ENCODE results near the gene PROC. TPM values are rescaled to one million over a fixed set of nuclear protein-coding genes. Genes with fewer than 3 reads are reported as not detected.

Gene PROC
- total RNA-seq, 4 donors from 2014 or later = 1.3 to 6.3 (median 1.6) TPM; not detected in 1

DNA sequence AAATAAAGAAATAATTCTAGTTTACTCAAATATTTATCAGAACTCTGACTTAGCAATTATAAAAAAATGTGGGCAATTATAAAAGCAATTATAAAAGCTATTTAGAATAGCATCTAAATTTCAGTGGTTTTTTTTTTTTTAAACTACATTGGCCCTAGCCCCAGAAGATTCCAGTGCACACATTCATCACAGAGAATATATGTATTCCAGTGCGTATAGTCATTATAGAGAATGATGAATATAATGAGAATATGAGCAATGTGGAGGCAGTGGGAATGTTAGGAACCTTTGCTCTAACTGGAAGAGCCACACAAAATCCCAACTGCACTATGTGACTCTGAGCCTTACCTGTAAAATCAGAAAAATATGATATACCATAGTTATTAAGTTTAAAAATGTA, 41.0 kb upstream of the PROC start:
- no peak for DNase-seq
- no peak overlapping the region for H3K4me3 ChIP-seq
- H3K27me3 ChIP-seq = no peaks in the 10 kb centered on the region
- no peak for TF ChIP-seq POLR2A (IDR thresholded peaks at IDR 0.05)
- TF ChIP-seq, protein P1, sequence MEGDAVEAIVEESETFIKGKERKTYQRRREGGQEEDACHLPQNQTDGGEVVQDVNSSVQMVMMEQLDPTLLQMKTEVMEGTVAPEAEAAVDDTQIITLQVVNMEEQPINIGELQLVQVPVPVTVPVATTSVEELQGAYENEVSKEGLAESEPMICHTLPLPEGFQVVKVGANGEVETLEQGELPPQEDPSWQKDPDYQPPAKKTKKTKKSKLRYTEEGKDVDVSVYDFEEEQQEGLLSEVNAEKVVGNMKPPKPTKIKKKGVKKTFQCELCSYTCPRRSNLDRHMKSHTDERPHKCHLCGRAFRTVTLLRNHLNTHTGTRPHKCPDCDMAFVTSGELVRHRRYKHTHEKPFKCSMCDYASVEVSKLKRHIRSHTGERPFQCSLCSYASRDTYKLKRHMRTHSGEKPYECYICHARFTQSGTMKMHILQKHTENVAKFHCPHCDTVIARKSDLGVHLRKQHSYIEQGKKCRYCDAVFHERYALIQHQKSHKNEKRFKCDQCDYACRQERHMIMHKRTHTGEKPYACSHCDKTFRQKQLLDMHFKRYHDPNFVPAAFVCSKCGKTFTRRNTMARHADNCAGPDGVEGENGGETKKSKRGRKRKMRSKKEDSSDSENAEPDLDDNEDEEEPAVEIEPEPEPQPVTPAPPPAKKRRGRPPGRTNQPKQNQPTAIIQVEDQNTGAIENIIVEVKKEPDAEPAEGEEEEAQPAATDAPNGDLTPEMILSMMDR (IDR thresholded peaks at IDR 0.05) = no peak
- H3K4me1 ChIP-seq = peaks cover 0 to 4% (median 0%) of the 10 kb centered on the region in 4 donors
- H3K36me3 ChIP-seq = peaks cover 0 to 3% (median 0%) of the 10 kb centered on the region in 3 donors
- no peak overlapping the region for H3K27ac ChIP-seq
- peaks cover 0 to 3% (median 0%) of the 10 kb centered on the region in 4 donors for H3K9me3 ChIP-seq

GRCh38 chr2:127378720-127379119, 39.5 kb upstream of the PROC start:
- TF ChIP-seq, protein P1 (IDR thresholded peaks at IDR 0.05) = no peak
- no peak for TF ChIP-seq POLR2A (IDR thresholded peaks at IDR 0.05)
- no peak for DNase-seq

GRCh38 chr2:127379712-127380355, 38.4 kb upstream of the PROC start:
- no peak overlapping the region for H3K27ac ChIP-seq
- H3K27me3 ChIP-seq = no peaks in the 10 kb centered on the region
- peaks cover 0 to 10% (median 2%) of the 10 kb centered on the region in 4 donors for H3K4me1 ChIP-seq
- DNase-seq = no peak
- TF ChIP-seq, protein P1 (IDR thresholded peaks at IDR 0.05) = no peak
- no peak for TF ChIP-seq POLR2A (IDR thresholded peaks at IDR 0.05)
- peaks cover 0 to 3% (median 0%) of the 10 kb centered on the region in 4 donors for H3K9me3 ChIP-seq
- peaks cover 0 to 3% (median 0%) of the 10 kb centered on the region in 3 donors for H3K36me3 ChIP-seq
- no peak overlapping the region for H3K4me3 ChIP-seq

More at GRCh38 chr2:127378720-127379119, 39.5 kb upstream of the PROC start:
- no peaks in the 10 kb centered on the region for H3K27me3 ChIP-seq
- H3K36me3 ChIP-seq = peaks cover 0 to 3% (median 0%) of the 10 kb centered on the region in 3 donors
- no peak overlapping the region for H3K4me3 ChIP-seq
- H3K27ac ChIP-seq = no peak overlapping the region
- peaks cover 0 to 3% (median 0%) of the 10 kb centered on the region in 4 donors for H3K9me3 ChIP-seq
- peaks cover 0 to 9% (median 2%) of the 10 kb centered on the region in 4 donors for H3K4me1 ChIP-seq

DNA sequence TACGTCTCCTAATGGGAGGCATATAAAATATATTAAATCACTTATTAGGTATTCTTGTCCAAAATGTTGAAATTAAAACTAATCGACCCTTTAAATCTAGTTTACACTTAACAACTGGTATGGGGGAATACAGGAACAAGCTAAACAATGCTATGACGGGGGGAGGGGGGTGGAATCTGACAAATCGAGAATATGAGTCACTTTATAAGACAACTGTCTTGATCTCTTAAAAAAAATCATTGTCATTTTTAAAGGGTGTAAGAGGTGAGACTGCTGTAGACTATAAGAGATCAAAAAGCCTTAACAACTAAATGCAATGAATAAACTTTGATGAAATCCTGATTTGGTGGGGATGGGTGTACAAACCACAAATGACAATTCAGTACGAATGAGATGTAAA, 36.5 kb upstream of the PROC start:
- TF ChIP-seq, protein P1 (IDR thresholded peaks at IDR 0.05) = no peak
- no peak for TF ChIP-seq POLR2A (IDR thresholded peaks at IDR 0.05)
- Histone ChIP-seq H3K4me3 (no peak overlapping the region), H3K27ac (no peak overlapping the region), H3K27me3 (no peaks in the 10 kb centered on the region), H3K9me3 (no peaks in the 10 kb centered on the region), H3K4me1 (peaks cover 0 to 29% (median 8%) of the 10 kb centered on the region in 4 donors), H3K36me3 (no peaks in the 10 kb centered on the region)
- no peak for DNase-seq

DNA sequence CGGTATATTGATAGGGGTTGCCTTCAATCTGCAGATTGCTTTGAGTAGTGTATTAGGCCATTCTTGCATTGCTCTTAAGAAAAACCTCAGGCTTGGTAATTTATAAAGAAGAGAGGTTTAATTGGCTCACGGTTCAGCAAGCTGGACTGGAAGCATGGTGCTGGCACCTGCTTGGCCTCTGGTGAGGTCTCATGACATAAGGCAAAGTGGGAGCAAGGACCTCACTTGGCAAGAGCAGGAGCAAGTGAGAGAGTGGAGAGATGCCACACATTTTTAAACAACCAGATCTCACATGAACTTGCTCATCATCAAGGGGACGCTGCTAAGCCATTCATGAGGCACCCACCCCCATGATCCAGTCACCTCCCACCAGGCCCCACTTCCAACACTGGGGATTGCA, 35.4 kb upstream of the PROC start:
- no peak for DNase-seq
- Histone ChIP-seq H3K4me1 (peaks cover 0 to 31% (median 8%) of the 10 kb centered on the region in 4 donors), H3K9me3 (no peaks in the 10 kb centered on the region), H3K27me3 (no peaks in the 10 kb centered on the region), H3K36me3 (no peaks in the 10 kb centered on the region), H3K27ac (no peak overlapping the region), H3K4me3 (no peak overlapping the region)
- no peak for TF ChIP-seq POLR2A (IDR thresholded peaks at IDR 0.05)

- Histone ChIP-seq H3K36me3 (no peaks in the 10 kb centered on the region), H3K27me3 (no peaks in the 10 kb centered on the region), H3K27ac (no peak overlapping the region), H3K4me3 (no peak overlapping the region), H3K4me1 (peaks cover 3 to 45% (median 16%) of the 10 kb centered on the region in 4 donors), H3K9me3 (no peaks in the 10 kb centered on the region)
- no peak for TF ChIP-seq POLR2A (IDR thresholded peaks at IDR 0.05)
- TF ChIP-seq, protein P1 (IDR thresholded peaks at IDR 0.05) = no peak
- DNase-seq = no peak
Measured at GRCh38 chr2:127384529-127384928, 33.7 kb upstream of the PROC start.
